A549 (cell line): ENCODE results near the gene LHB. TPM values are rescaled to one million over a fixed set of nuclear protein-coding genes. Genes with fewer than 3 reads are reported as not detected.

Source experiments
- ATAC-seq, 2 experiments: fragments of 200-7000 bp in 1 of 2; fragments of >200 bp in 1 of 2; cut with Nextera tagmentation in 1 of 2; cut with Tn5 transposase in 1 of 2; 3 replicates each; pipeline versions ENCODE4 v1.8.0 to v1.9.1; 2018 to 2020; ENCODE audit warnings: mild to moderate bottlenecking in 1 of 2, moderate library complexity in 1 of 2
- CTCF ChIA-PET: fragments of 300-600 bp; sonication (Branson Sonifier 250); formaldehyde crosslinking; extraction: SDS; loops from one replicate; lab custom pipeline; 2021; ENCODE audit warnings: antibody characterized with exemption, inconsistent platforms; lab: Yijun Ruan, JAX
- POLR2A ChIA-PET: fragments of 350-600 bp; formaldehyde crosslinking; extraction: SDS; loops from one replicate; lab custom pipeline; 2021; ENCODE audit warnings: antibody characterized with exemption, inconsistent platforms; lab: Yijun Ruan, JAX
- DNase-seq, 2 experiments: peaks; one replicate each; pipeline versions ENCODE4 v3.0.0 to v3.0.0-alpha.2; 2011 to 2016; ENCODE audit warnings: low read depth in 1 of 2, low spot score in 1 of 2
- FAIRE-seq: peaks from 2 replicates; lab custom pipeline; 2011; peaks lifted over from hg19 to GRCh38; lab: Jason Lieb, UNC
- H3K27ac ChIP-seq, 2 experiments: fragments of >200 bp; sonication (Bioruptor Twin); formaldehyde crosslinking; 3 replicates each; pipeline ENCODE4 v1.5.1; 2016 to 2017
- H3K4me1 ChIP-seq: fragments of >200 bp; sonication (Bioruptor Twin); formaldehyde crosslinking; 3 replicates; pipeline ENCODE4 v1.6.1; 2016
- H3K4me2 ChIP-seq: fragments of >200 bp; sonication (Bioruptor Twin); formaldehyde crosslinking; 3 replicates; pipeline ENCODE4 v1.6.1; 2016
- H3K4me3 ChIP-seq: fragments of >200 bp; sonication (Bioruptor Twin); formaldehyde crosslinking; 3 replicates; pipeline ENCODE4 v1.5.1; 2016
- H3K9me3 ChIP-seq: fragments of >200 bp; sonication (Bioruptor Twin); formaldehyde crosslinking; 3 replicates; pipeline ENCODE4 v1.6.1; 2016
- BHLHE40 ChIP-seq: IDR thresholded peaks from 2 replicates; pipeline ENCODE4 v1.6.1; 2012; ENCODE audit warnings: low read depth, low read length, inconsistent platforms
- CBX2 ChIP-seq: fragments of 200-600 bp; sonication (generic); IDR thresholded peaks from 2 replicates; pipeline ENCODE4 v1.6.1; 2016; ENCODE audit warnings: low read depth, mild to moderate bottlenecking, borderline replicate concordance
- CBX8 ChIP-seq: fragments of 200-600 bp; sonication (generic); IDR thresholded peaks from 2 replicates; pipeline ENCODE4 v1.6.1; 2016
- CHD4 ChIP-seq: fragments of 200-600 bp; sonication (generic); IDR thresholded peaks from 2 replicates; pipeline ENCODE4 v1.6.1; 2016; ENCODE audit warnings: antibody characterized with exemption, mild to moderate bottlenecking, borderline replicate concordance
- E2F6 ChIP-seq: IDR thresholded peaks from 2 replicates; pipeline ENCODE4 v1.6.1; 2012; ENCODE audit warnings: low read depth, borderline replicate concordance
- EHMT2 ChIP-seq: fragments of 200-600 bp; sonication (generic); IDR thresholded peaks from 2 replicates; pipeline ENCODE4 v1.6.1; 2016; ENCODE audit warnings: antibody characterized with exemption, low read depth, mild to moderate bottlenecking, moderate library complexity
- EP300 ChIP-seq, 2 experiments: fragments of >200 bp; sonication (Bioruptor Twin); formaldehyde crosslinking; IDR thresholded peaks; 2 replicates in 1 of 2; 3 replicates in 1 of 2; pipeline ENCODE4 v1.6.1; 2016 to 2017
- ESRRA ChIP-seq: fragments of 150-350 bp; IDR thresholded peaks from 2 replicates; pipeline ENCODE4 v1.6.1; 2014; ENCODE audit warnings: mild to moderate bottlenecking, low read length, borderline replicate concordance
- FOSB ChIP-seq: fragments of 250-450 bp; sonication (Bioruptor Pico); IDR thresholded peaks from 2 replicates; pipeline ENCODE4 v1.5.0; 2020; ENCODE audit warnings: mild to moderate bottlenecking, moderate library complexity
- FOSL2 ChIP-seq, 2 experiments: fragments of 450-650 bp in 1 of 2; fragments of >200 bp in 1 of 2; sonication (Bioruptor Twin) in 1 of 2; formaldehyde crosslinking; IDR thresholded peaks; 2 replicates each; pipeline versions ENCODE4 v1.5.0 to v1.6.1; 2016 to 2020; ENCODE audit warnings: mild to moderate bottlenecking in 1 of 2, moderate library complexity in 1 of 2
- HOXA7 ChIP-seq: fragments of 250-450 bp; sonication (Bioruptor Pico); IDR thresholded peaks from 2 replicates; pipeline ENCODE4 v1.5.0; 2020; ENCODE audit warnings: mild to moderate bottlenecking, moderate library complexity
- MAZ ChIP-seq: fragments of 150-350 bp; IDR thresholded peaks from 2 replicates; pipeline ENCODE4 v1.6.1; 2014; ENCODE audit warnings: antibody characterized with exemption, low read depth, low read length, borderline replicate concordance
- NFE2L2 ChIP-seq: fragments of 150-350 bp; conservative IDR thresholded peaks from 2 replicates; pipeline ENCODE4 v1.6.1; 2014; ENCODE audit warnings: low read length
- PHF8 ChIP-seq: fragments of 200-600 bp; sonication (generic); IDR thresholded peaks from 2 replicates; pipeline ENCODE4 v1.6.1; 2016; ENCODE audit warnings: low read depth, mild to moderate bottlenecking, antibody characterized with exemption, moderate library complexity, borderline replicate concordance
- POLR2A ChIP-seq: IDR thresholded peaks from 2 replicates; pipeline ENCODE4 v1.6.1; 2012; ENCODE audit warnings: mild to moderate bottlenecking, low read length
- RAD21 ChIP-seq, 2 experiments: fragments of >200 bp in 1 of 2; sonication (Bioruptor Twin) in 1 of 2; formaldehyde crosslinking in 1 of 2; IDR thresholded peaks in 1 of 2; conservative IDR thresholded peaks in 1 of 2; 2 replicates in 1 of 2; 3 replicates in 1 of 2; pipeline ENCODE4 v1.6.1; 2012 to 2018; ENCODE audit warnings: inconsistent platforms in 1 of 2
- RCOR1 ChIP-seq: fragments of 150-350 bp; IDR thresholded peaks from 2 replicates; pipeline ENCODE4 v1.6.1; 2014; ENCODE audit warnings: antibody characterized with exemption, low read length, low read depth
- RFX5 ChIP-seq: fragments of 450-650 bp; IDR thresholded peaks from 2 replicates; pipeline ENCODE4 v1.7.1; 2014; ENCODE audit warnings: antibody characterized with exemption, mild to moderate bottlenecking, moderate library complexity
- SMC3 ChIP-seq: fragments of >200 bp; sonication (Bioruptor Twin); formaldehyde crosslinking; IDR thresholded peaks from 3 replicates; pipeline ENCODE4 v1.6.1; 2018; ENCODE audit warnings: inconsistent platforms
- TFCP2L1 ChIP-seq: fragments of 250-450 bp; sonication (Bioruptor Pico); IDR thresholded peaks from 2 replicates; pipeline ENCODE4 v1.5.0; 2021; ENCODE audit warnings: mild to moderate bottlenecking
- ZC3H11A ChIP-seq: fragments of 450-650 bp; IDR thresholded peaks from 2 replicates; pipeline ENCODE4 v1.6.1; 2014; ENCODE audit warnings: antibody characterized with exemption, mild to moderate bottlenecking
- ZNF302 ChIP-seq: fragments of 250-450 bp; sonication (Bioruptor Pico); IDR thresholded peaks from 2 replicates; pipeline ENCODE4 v1.9.0; 2021; ENCODE audit warnings: inconsistent platforms, mild to moderate bottlenecking, moderate library complexity
- WGBS: methylation state at CpG from one replicate; pipeline ENCODE4 v1.1.6; 2017; ENCODE audit errors: missing lambda C conversion rate; 5-methylcytosine and 5-hydroxymethylcytosine counted together
- polyA plus RNA-seq, 4 experiments: library from polyadenylated mRNA; depleted of rRNA in 3 of 4; stranded (reverse); fragments of >200 nt; fragmentation: RNase III in 1 of 4; extraction: RNeasy Plus Mini Kit Qiagen cat#74134 plus additional on column Dnase treatment in 1 of 4; gene quantifications; 2 replicates in 3 of 4; 3 replicates in 1 of 4; pipeline ENCODE4 v1.2.3, GENCODE V29; 2011 to 2017
- TF ChIP-seq, protein P1 (sequence below): fragments of 250-450 bp; sonication (Bioruptor Pico); IDR thresholded peaks from 2 replicates; pipeline ENCODE4 v1.5.0; 2021; ENCODE audit warnings: mild to moderate bottlenecking, moderate library complexity, borderline replicate concordance
- TF ChIP-seq, protein P2 (sequence below): fragments of >200 bp; sonication (Bioruptor Twin); formaldehyde crosslinking; IDR thresholded peaks from 3 replicates; pipeline ENCODE4 v1.5.1; 2016

The LHB gene
- polyA plus RNA-seq, 2 of the 4 experiments (the other 2 are of a cell fraction): 0.22 TPM; not detected in 1

GRCh38 chr19:48986211-48986610 lies 30.7 kb downstream of the LHB start:
- Histone ChIP-seq H3K4me3 (no peak overlapping the region), H3K4me1 (no peaks in the 10 kb centered on the region), H3K9me3 (no peaks in the 10 kb centered on the region), H3K27ac (no peak overlapping the region), H3K4me2 (no peak overlapping the region)
- WGBS: 94% methylated on average over 3 of the region's 3 CpGs
- DNase-seq (no peak), ATAC-seq (no peak), FAIRE-seq (no peak)
- ChIA-PET POLR2A (interaction anchor here (1.0 kb wide), 1 partner anchor 114 kb away, joined by 3 read pairs; the partner anchor contains the start of gene PPP1R15A), CTCF (interaction anchor here (0.8 to 19.0 kb wide), 8 partner anchors 9 to 191 kb away, joined by 3 to 360 read pairs (median 4); partner anchors contain the start of genes GYS1 and RUVBL2)
- TF ChIP-seq HOXA7 (CRISPR knock-in tag) (no peak), E2F6 (no peak), MAZ (no peak)

- ChIA-PET POLR2A (no interaction called here), CTCF (interaction anchor here (1.1 to 19.0 kb wide), 4 partner anchors 9 to 28 kb away, joined by 3 to 360 read pairs (median 52); partner anchors contain the start of genes GYS1 and RUVBL2)
- H3K4me1 ChIP-seq: no peaks in the 10 kb centered on the region
- DNase-seq: no peak
- no peaks in the 10 kb centered on the region for H3K9me3 ChIP-seq
- no peak for FAIRE-seq
- H3K4me3 ChIP-seq: no peak overlapping the region
- TF ChIP-seq PHF8: no peak
- TF ChIP-seq RAD21 (conservative IDR thresholded peaks at IDR 0.05 in 1 of 2, IDR thresholded peaks at IDR 0.05 in 1 of 2): no peak
- no peak for TF ChIP-seq CBX8
- TF ChIP-seq, protein P1, sequence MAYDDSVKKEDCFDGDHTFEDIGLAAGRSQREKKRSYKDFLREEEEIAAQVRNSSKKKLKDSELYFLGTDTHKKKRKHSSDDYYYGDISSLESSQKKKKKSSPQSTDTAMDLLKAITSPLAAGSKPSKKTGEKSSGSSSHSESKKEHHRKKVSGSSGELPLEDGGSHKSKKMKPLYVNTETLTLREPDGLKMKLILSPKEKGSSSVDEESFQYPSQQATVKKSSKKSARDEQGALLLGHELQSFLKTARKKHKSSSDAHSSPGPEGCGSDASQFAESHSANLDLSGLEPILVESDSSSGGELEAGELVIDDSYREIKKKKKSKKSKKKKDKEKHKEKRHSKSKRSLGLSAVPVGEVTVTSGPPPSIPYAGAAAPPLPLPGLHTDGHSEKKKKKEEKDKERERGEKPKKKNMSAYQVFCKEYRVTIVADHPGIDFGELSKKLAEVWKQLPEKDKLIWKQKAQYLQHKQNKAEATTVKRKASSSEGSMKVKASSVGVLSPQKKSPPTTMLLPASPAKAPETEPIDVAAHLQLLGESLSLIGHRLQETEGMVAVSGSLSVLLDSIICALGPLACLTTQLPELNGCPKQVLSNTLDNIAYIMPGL (CRISPR knock-in tag): no peak
- TF ChIP-seq EP300 (IDR thresholded peaks at IDR 0.05): no peak
- TF ChIP-seq RCOR1: no peak
- TF ChIP-seq RFX5: no peak
- TF ChIP-seq, protein P2, sequence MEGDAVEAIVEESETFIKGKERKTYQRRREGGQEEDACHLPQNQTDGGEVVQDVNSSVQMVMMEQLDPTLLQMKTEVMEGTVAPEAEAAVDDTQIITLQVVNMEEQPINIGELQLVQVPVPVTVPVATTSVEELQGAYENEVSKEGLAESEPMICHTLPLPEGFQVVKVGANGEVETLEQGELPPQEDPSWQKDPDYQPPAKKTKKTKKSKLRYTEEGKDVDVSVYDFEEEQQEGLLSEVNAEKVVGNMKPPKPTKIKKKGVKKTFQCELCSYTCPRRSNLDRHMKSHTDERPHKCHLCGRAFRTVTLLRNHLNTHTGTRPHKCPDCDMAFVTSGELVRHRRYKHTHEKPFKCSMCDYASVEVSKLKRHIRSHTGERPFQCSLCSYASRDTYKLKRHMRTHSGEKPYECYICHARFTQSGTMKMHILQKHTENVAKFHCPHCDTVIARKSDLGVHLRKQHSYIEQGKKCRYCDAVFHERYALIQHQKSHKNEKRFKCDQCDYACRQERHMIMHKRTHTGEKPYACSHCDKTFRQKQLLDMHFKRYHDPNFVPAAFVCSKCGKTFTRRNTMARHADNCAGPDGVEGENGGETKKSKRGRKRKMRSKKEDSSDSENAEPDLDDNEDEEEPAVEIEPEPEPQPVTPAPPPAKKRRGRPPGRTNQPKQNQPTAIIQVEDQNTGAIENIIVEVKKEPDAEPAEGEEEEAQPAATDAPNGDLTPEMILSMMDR: no peak
- no peak for TF ChIP-seq POLR2A
- TF ChIP-seq FOSB (CRISPR knock-in tag): no peak
- TF ChIP-seq ZNF302: no peak
- no peak for TF ChIP-seq BHLHE40
- no peak for TF ChIP-seq E2F6
- TF ChIP-seq FOSL2 (IDR thresholded peaks at IDR 0.05): no peak
- TF ChIP-seq FOSL2 (CRISPR knock-in tag; IDR thresholded peaks at IDR 0.05): no peak
- no peak overlapping the region for H3K27ac ChIP-seq
- WGBS: 88% methylated on average over 13 of the region's 13 CpGs
- no peak for ATAC-seq
- no peak overlapping the region for H3K4me2 ChIP-seq
These were observed 31.2 kb downstream of the LHB start for GRCh38 chr19:48985711-48986110.

DNA sequence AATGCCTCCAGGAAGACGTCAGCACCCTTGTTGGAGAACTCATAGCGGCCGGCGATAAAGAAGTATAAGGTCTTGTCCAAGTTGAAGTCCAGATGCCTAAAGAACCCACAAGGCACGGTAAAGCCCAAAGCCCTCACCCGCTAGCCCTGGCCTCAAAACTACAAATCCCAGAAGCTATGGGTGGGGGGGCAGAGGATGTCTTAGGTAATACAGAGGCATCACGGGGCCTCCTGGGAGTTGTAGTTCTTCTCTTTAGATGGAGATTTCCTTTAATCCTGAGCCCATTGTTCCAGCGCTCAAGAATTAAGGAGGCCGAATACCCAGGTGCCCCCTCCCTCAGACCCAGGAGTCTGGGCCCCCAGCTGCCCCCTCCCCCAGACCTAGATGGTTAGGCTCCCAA lies 34.6 kb downstream of the LHB start:
- ATAC-seq (peak in 1 of 2 experiments; percentile 19; a peak in 1 of 6 replicates), FAIRE-seq (no peak), DNase-seq (no peak)
- POLR2A ChIA-PET: no interaction called here
- CTCF ChIA-PET: interaction anchor here (0.6 to 19.0 kb wide), 5 partner anchors 11 to 187 kb away, joined by 3 to 360 read pairs (median 8); partner anchors contain the start of genes GYS1 and RUVBL2
- Histone ChIP-seq H3K4me2 (no peak overlapping the region), H3K9me3 (no peaks in the 10 kb centered on the region), H3K4me1 (peaks cover 13% of the 10 kb centered on the region), H3K27ac (no peak overlapping the region), H3K4me3 (no peak overlapping the region)
- WGBS: 90% methylated on average over 9 of the region's 9 CpGs
- TF ChIP-seq RAD21 (conservative IDR thresholded peaks at IDR 0.05 in 1 of 2, IDR thresholded peaks at IDR 0.05 in 1 of 2) (no peak), EHMT2 (no peak), TFCP2L1 (no peak), CBX2 (no peak), CHD4 (no peak), NFE2L2 (no peak), SMC3 (no peak), E2F6 (no peak), ESRRA (no peak), ZC3H11A (no peak)
- TF ChIP-seq, protein P2: no peak
